HL-60 (cell line): Measurements from ENCODE around the gene PCSK2.

Source experiments
- DNase-seq, 2 experiments: peaks; one replicate each; pipeline ENCODE4 v3.0.0-alpha.2; 2010 to 2020; ENCODE audit warnings: low read depth in 1 of 2, low spot score in 1 of 2
- H3K27ac ChIP-seq: fragments of 250-450 bp; sonication (Bioruptor Pico); replicated peaks from 2 replicates; pipeline ENCODE4 v1.5.1; 2020; ENCODE audit warnings: mild to moderate bottlenecking, moderate library complexity
- H3K27me3 ChIP-seq: fragments of 250-450 bp; sonication (Bioruptor Pico); 2 replicates; pipeline ENCODE4 v1.5.1; 2021; ENCODE audit warnings: mild to moderate bottlenecking, moderate library complexity; ENCODE audit not compliant: insufficient read depth, poor library complexity, severe bottlenecking
- H3K4me3 ChIP-seq: replicated peaks from 2 replicates; pipeline ENCODE4 v1.5.1; 2011; ENCODE audit warnings: mild to moderate bottlenecking, control low read depth, low read length; ENCODE audit not compliant: insufficient read depth
- GABPA ChIP-seq: IDR thresholded peaks from 2 replicates; pipeline ENCODE4 v1.6.1; 2012; ENCODE audit warnings: low read depth
- POLR2AphosphoS5 ChIP-seq: IDR thresholded peaks from 2 replicates; pipeline ENCODE4 v1.6.1; 2012; ENCODE audit warnings: low read depth
- SPI1 ChIP-seq: IDR thresholded peaks from 2 replicates; pipeline ENCODE4 v1.6.1; 2012; ENCODE audit warnings: low read depth, mild to moderate bottlenecking, borderline replicate concordance
- TF ChIP-seq, protein P1 (sequence below): IDR thresholded peaks from 2 replicates; pipeline ENCODE4 v1.6.1; 2012; ENCODE audit warnings: low read depth; ENCODE audit not compliant: insufficient replicate concordance
- TF ChIP-seq, protein P2 (sequence below): IDR thresholded peaks from one replicate; pipeline ENCODE4 v1.5.1; 2011; ENCODE audit warnings: low read length, control low read depth, inconsistent platforms; ENCODE audit not compliant: insufficient read depth

Gene PCSK2

DNA sequence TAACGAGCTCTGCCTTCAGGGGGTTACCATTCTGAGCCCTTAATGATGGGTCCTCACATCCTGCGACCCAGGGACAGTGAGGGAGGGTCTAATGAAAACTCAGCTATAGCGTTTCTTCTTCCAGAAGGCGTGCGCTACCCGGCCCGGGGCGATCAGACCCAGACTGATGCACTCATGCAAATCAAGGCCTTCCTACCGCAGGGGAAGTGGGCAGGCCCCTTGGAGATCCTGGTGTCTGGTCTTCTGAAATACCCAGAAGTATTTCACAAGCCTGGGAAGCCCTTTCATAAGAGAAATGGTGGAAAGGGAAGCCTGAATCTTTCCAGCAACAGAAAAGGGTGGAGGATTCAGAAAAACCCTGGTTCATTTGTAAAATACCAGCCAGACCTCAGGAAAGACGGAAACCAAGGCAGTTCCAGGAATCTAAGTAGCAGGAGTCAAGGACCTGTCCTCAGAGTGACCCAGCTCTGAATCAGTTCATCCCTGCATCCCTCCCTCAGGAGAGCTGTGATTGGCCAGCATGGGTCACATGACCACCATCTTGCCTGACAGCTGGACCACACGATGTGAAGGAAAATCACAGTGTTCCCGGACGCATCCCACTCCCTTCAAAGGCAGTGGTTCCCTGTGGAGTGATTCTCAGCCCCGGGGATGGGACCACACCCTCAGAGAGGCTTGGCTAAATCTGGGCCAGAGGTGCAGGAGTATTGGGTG lies 291.7 kb downstream of the PCSK2 start:
- Histone ChIP-seq H3K27ac (no peak overlapping the region), H3K27me3 (no peaks in the 10 kb centered on the region), H3K4me3 (no peak overlapping the region)
- DNase-seq, result no peak
- TF ChIP-seq, protein P1, sequence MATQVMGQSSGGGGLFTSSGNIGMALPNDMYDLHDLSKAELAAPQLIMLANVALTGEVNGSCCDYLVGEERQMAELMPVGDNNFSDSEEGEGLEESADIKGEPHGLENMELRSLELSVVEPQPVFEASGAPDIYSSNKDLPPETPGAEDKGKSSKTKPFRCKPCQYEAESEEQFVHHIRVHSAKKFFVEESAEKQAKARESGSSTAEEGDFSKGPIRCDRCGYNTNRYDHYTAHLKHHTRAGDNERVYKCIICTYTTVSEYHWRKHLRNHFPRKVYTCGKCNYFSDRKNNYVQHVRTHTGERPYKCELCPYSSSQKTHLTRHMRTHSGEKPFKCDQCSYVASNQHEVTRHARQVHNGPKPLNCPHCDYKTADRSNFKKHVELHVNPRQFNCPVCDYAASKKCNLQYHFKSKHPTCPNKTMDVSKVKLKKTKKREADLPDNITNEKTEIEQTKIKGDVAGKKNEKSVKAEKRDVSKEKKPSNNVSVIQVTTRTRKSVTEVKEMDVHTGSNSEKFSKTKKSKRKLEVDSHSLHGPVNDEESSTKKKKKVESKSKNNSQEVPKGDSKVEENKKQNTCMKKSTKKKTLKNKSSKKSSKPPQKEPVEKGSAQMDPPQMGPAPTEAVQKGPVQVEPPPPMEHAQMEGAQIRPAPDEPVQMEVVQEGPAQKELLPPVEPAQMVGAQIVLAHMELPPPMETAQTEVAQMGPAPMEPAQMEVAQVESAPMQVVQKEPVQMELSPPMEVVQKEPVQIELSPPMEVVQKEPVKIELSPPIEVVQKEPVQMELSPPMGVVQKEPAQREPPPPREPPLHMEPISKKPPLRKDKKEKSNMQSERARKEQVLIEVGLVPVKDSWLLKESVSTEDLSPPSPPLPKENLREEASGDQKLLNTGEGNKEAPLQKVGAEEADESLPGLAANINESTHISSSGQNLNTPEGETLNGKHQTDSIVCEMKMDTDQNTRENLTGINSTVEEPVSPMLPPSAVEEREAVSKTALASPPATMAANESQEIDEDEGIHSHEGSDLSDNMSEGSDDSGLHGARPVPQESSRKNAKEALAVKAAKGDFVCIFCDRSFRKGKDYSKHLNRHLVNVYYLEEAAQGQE, result no peak
- TF ChIP-seq POLR2AphosphoS5 (no peak), SPI1 (no peak), GABPA (no peak)
- TF ChIP-seq, protein P2, sequence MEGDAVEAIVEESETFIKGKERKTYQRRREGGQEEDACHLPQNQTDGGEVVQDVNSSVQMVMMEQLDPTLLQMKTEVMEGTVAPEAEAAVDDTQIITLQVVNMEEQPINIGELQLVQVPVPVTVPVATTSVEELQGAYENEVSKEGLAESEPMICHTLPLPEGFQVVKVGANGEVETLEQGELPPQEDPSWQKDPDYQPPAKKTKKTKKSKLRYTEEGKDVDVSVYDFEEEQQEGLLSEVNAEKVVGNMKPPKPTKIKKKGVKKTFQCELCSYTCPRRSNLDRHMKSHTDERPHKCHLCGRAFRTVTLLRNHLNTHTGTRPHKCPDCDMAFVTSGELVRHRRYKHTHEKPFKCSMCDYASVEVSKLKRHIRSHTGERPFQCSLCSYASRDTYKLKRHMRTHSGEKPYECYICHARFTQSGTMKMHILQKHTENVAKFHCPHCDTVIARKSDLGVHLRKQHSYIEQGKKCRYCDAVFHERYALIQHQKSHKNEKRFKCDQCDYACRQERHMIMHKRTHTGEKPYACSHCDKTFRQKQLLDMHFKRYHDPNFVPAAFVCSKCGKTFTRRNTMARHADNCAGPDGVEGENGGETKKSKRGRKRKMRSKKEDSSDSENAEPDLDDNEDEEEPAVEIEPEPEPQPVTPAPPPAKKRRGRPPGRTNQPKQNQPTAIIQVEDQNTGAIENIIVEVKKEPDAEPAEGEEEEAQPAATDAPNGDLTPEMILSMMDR, result no peak

DNA sequence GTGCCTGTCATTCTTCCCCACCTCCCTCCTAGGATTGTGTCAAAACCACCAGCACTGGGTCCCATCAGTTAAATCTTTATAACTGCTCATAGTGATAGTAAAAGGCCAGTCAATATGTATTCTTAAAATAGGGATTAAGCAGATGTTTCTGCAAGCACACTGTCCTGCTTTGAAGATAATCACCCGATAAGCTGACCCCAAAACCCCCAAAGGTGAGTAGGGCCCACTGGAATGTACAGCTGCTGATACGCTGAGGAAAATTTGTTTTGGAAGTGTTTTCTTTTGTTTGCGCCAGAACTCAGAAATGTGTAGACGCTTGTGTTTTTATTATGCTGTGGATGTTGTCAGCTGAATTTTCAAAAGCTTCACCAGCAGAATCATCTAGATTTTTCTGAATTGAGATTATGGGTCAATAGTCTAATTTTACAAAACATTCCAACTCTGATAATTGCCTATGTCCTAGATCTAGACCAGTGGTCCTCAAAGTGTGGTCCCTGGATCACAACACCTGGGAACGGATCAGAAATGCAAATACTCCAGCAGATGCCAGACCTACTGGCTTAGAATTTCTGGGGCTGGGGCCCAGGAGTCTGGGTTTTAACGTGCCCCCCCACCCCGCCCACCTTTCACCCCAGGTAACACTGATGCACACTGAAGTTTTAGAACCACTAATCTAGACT lies 292.9 kb downstream of the PCSK2 start:
- H3K4me3 ChIP-seq, result no peak overlapping the region
- TF ChIP-seq, protein P2, result no peak
- TF ChIP-seq POLR2AphosphoS5 (no peak), SPI1 (no peak)
- TF ChIP-seq, protein P1, result no peak
- H3K27me3 ChIP-seq, result no peaks in the 10 kb centered on the region
- H3K27ac ChIP-seq, result no peak overlapping the region
- no peak for DNase-seq

GRCh38 chr20:17520583-17520982 lies 293.7 kb downstream of the PCSK2 start:
- Histone ChIP-seq H3K4me3 (no peak overlapping the region), H3K27ac (no peak overlapping the region), H3K27me3 (no peaks in the 10 kb centered on the region)
- TF ChIP-seq, protein P1, result no peak
- TF ChIP-seq POLR2AphosphoS5 (no peak), SPI1 (no peak), GABPA (no peak)
- TF ChIP-seq, protein P2, result no peak
- DNase-seq, result no peak
